Activated effector memory CD4-positive, alpha-beta T cell treated with anti-CD3 and anti-CD28 coated beads, Interleukin-2, amount 50 U/mL, for 16 hours (primary cell): ENCODE results near the gene PDLIM5.

ENCODE experiments used
- DNase-seq: peaks from one replicate; pipeline ENCODE4 v3.0.0-alpha.2; 2020

The PDLIM5 gene

DNA sequence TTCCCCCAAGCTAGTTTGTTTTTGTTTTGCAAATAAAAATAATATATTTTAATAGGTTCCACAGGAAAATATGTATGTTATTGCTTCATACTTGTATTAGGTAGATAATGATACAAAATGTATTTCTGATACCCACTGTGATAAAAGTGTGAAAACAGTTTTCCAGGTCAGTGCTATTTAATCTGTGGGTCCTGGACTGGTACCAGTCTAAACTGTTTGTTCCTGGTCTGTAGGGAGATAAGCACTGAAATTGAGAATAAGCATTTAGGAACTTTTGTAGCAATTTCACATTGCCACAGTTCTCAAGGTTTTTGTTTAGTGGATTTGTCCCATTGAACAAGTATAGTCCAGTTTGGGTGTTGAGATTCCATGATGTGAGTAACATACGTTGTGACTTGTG is 110.5 kb downstream of the PDLIM5 start:
- DNase-seq = no peak

DNA sequence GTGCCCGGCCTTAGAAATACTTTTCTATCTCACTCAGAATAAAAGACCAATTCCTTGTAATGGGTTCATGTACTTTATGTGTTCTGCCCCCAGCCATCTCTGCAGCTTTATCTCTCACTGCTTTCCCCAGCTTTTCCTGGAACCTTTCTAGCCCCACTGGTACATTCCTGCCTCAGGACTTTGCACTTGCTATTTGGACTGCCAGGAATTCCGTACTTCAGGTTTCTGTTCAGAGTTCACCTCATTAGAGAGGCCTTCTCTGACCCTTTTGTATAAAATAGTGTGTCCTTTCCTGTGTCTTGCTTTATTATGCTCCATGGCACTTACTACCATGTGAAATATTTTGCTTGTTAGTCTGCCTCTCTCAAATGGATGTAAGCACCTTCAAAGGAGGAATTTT is 112.5 kb downstream of the PDLIM5 start:
- DNase-seq = no peak

DNA sequence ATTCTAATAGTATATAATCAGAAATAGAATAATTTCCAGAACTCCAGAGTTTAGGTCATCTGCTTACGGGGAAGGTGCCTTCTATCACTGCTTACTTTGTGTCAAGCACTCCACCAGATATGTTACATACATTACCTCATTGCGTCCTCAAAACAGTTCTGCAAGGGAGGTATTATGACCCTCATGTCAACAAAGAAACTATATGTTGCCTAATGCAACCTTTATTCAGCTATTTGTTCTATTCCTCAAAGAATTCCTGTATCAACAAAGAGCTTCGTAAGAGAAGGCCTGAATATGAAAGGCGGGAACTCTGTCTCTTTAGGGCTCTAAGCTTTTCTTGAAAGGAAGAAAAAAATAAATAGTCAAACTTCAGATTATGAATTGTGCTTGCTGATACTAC is 114.7 kb downstream of the PDLIM5 start:
- DNase-seq = no peak

DNA sequence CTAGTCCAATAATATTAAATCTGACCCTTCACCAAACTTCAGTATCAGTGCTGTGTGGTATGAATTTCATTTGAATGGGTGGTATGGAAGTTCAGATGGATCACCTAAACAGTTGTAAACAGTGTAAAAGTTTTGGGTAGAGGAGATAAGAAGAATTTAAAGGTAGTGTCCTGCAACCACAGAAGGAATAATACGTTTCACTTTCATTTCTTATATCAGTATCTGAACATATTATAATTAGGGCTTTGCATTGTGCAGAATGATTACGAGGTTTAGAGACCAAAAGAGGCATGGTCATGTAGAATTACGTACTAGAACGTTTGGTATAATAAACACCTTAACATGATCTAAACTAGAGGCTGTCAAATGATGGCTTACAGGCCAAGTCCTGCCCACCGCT is 116.1 kb downstream of the PDLIM5 start:
- DNase-seq = no peak

DNA sequence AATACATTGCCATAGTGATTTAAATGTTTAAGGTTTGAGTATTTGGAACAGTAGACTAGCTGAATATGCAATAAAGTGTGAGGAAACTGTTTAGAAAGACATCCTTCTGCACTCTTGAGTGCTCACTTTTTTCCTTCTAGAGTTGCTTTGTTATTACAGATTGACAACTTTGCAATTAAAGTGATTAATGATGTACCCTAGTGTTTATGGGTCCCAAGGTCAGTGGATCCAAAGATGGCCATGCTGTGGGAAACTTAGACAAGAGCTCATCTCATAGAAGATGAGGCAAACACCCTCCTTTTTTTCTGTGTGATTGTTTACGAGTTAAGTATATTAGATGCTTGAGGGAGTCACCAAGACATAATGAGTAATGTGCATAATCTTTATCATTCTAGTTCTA is 118.8 kb downstream of the PDLIM5 start:
- no peak for DNase-seq

DNA sequence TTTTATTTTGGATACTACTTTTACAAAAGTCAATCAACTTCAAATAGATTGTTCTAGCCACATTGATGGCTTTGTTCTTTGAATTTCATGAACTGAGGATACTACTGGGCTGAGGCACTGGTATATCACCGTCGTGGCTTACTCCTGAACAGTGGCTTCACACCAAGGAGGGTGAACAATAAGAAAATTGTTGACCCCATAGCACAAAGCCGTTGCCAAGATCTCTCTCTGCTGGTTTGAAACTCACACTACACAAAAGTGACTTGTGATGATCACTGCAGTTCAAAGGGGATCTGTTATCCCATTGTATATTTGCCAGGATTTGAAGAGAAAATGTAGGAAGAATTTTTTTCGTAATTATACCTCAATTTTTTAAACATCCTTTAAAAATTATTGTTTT is 119.6 kb downstream of the PDLIM5 start:
- DNase-seq = no peak

DNA sequence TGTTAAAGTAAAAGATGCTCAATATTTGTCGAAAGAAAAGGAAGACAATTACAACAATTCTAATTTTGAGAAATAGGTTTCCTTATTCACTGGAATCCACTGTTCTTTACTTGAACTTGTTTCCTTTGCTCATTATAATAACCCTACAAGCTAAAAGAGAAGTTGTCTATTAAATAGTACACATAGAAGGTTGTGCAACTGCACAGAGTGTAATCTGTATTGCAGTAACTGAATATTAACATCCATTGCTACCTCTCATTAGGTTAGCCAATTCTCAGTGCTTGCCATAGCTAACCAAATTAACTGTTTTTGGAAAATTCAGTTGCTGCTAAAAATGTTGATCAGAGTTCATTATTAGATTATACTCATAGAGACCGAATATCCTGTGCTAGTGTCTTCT is 120.0 kb downstream of the PDLIM5 start:
- no peak for DNase-seq

DNA sequence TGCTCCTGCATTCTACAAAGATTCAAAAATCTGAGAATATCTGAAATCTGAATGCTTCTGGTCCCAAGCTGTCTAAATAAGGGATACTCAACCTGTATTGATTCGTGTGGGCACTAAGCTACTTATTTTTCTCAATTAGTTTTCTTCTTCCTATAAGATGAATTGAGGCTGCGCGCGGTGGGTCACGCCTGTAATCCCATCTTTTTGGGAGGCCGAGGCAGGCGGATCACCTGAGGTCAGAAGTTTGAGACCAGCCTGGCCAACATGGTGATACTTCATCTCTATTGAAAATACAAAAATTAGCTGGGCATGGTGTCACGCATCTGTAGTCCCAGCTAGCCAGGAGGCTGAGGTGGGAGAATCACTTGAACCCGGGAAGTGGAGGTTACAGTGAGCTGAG is 122.3 kb downstream of the PDLIM5 start:
- no peak for DNase-seq

DNA sequence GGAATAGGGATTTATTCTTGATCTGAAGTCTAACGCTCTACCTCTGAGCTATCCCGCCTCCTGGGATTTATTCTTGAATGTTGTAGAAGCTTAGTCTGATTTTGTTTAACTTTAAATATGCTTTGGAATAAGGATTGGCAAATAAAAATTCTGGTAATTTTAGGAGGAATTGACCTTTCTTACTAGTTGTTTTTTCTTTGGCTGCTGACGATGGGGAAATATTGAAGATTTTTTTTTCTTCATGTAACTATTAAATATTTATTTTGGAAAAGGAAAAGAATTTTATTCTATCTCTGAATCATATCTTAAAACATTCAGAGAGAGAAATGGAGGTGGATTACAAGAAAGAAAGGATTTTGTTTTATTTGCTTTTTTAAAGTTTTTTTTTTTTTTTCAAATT is 122.9 kb downstream of the PDLIM5 start:
- DNase-seq = no peak

DNA sequence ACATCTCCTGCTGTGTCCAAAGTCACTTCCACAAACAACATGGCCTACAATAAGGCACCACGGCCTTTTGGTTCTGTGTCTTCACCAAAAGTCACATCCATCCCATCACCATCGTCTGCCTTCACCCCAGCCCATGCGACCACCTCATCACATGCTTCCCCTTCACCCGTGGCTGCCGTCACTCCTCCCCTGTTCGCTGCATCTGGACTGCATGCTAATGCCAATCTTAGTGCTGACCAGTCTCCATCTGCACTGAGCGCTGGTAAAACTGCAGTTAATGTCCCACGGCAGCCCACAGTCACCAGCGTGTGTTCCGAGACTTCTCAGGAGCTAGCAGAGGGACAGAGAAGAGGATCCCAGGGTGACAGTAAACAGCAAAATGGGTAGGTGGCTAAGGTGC is 123.9 kb downstream of the PDLIM5 start:
- no peak for DNase-seq

DNA sequence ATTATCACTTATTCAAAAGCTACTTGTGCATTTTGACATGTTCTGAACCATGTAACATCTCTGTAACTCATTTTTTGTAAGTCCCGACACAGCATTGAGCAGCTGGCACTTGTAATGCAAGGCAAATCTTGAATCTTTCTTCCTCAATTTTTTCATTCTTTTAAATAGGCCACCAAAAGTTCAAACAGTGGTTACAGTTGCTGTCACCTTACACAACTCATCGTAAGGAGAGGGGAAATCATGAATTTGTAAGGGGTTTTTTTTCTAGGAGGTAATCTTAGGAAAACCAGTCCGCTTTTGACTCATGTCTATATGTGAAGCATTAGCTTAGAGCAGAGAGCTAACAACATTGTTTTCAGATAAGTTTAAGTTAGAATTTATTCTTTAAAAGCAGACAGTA is 124.5 kb downstream of the PDLIM5 start:
- DNase-seq = no peak

DNA sequence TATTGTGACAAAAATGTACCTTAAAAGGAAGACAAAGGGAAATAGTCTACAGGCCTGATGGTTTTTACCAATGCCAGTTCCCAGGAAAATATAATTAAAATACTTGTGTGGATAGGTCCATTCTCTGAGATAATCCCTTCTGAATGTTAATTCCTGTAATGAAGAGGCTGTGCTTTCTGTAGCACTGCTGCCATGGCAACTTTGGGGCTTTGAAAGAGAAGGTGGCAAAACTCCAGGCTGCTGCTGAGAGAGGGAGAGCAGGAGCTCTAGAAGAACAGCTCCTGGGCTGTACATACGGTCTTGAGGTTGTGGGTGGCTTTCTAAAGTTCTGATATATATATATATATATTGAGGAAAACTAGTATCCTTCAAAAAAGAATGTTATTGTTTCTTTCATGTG is 125.4 kb downstream of the PDLIM5 start:
- DNase-seq = no peak

DNA sequence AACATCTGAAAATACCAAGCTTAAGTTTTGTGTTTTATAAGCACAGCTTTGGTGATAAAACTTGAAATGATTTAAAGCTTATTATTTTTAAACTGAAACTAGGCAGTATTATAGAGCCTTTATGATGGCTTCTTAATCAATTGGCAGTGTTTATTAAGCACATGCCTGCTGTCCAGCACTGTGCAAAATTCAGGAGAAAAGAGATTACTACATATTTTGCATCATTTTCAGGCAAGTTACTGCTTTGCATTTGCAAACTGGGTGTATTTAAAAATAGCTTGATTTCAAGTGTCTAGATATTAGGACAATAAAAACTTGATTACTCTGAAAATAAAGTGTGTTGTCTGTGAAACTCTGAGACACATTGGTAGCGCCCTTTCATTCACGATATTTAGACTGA is 126.5 kb downstream of the PDLIM5 start:
- DNase-seq = no peak

DNA sequence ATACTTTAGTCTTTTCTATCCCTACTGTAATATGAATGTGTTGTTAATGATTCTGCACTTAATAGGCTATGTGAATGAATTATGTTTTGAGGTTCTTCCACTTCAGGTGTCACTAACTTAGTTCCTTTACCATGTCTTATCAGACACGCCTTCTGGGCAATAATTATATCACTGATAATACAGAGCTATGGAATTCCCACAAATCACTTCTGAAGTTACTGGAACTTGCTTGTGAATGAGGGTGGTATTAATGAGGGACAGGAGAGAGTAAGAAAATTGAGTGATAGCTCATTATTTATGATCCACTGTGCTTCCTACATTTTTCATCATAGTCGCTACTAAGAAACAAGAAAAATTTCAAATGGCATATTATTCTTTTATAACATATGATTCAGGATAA is 130.0 kb downstream of the PDLIM5 start:
- DNase-seq = no peak

DNA sequence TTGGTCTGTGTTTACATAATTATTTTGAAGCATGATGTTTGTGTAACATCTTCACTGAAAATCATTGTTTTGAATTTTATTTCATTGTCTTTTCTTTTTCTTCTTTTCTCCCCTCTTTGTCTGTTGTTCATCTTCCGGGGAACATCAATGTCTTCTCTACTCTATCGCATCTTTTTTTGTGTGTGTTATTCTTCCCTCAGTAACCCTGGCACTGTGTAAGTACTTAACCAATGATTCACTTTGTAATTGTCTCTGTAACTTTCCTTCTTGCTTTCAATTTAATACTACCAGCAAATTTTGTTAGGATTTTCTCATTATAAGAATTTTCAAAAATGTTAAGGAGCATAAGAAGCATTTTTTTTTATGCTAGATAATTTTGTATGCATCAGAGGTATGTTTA is 130.8 kb downstream of the PDLIM5 start:
- DNase-seq = no peak

DNA sequence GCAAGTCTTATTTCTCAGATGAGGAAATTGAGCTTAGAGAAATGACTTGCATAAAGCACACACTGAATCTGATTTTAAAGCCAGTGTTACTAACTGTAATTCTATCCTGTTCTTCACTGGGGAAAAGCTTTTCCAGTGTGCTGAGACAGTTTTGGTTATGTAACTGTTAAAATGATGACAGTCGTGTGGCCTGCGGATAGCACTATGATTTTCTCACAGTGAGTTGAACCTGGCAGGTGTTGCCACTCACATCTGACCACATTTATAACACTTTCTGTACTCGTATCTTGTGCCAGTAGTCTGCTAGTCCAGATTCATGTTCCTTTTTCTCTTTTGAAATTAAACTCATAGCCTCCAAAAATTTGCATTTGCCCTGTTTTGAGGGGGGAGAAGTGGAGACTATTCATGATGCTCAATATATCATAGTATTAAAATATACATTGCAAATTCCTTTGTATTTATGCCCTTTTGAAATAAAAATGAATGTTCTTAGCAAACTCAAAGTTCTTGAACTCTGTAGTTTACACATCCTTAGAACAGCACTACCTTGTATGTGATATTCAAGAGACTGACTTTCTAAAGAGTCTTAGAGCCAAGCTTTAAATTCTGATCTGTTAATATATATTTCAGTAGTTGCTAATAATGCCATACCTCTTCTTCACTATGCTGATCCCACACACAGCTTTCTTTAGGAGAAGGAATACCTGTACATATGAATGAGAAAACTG is 132.3 kb downstream of the PDLIM5 start:
- DNase-seq = no peak

DNA sequence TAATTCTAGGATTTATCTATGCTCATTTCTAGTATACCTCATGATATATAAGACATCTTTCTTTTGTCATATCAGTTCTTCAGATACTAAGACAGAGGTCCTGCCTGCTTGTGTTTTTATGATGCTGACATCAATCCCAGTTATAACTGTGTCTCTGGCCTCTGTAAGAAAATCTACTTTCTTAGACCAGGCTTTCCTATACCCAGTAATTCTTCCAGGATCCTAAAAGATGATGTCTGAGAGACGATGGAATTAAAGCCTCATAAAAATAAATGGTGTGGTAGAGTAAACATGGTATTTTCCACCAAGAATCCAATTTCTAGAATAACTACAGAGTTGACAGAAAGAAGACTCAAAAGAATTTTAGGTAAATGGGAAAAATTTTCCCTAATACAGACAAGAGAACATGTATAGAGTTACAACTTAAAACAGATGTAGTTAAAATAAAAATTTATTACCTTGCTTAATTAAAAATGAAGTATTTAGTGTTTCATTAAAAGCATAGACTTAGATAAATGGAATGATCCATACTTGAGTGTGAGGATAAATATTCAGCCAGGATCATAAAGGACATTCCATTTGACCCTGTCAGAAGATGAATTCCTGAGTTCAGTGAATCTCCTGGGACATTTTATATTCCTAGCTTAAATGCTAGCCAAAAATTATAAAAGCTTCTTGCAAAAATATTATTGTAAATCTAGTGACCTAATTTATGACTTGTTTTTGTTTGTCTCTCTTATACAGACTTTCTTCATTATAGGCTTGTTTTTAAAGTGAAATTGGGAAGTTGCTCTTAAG is 137.4 kb downstream of the PDLIM5 start:
- DNase-seq = no peak

DNA sequence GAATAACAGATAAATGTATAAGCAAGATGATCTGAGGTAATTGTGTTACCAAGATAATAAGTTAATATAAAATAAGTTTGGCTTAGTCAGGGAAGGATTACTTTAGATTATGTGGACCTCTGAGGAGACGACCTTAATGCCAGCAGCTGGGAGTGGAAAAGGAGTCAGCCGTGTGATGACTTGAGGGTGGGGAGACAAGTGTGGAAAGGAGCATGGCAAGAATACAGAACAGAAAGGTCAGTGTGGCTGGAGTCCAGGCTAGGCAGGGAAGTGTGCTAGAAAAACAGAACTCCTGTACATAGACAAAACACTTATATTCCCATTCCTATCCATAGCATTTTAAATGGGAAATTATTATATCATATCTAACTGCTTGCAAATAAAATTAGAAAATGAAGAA is 138.8 kb downstream of the PDLIM5 start:
- no peak for DNase-seq

DNA sequence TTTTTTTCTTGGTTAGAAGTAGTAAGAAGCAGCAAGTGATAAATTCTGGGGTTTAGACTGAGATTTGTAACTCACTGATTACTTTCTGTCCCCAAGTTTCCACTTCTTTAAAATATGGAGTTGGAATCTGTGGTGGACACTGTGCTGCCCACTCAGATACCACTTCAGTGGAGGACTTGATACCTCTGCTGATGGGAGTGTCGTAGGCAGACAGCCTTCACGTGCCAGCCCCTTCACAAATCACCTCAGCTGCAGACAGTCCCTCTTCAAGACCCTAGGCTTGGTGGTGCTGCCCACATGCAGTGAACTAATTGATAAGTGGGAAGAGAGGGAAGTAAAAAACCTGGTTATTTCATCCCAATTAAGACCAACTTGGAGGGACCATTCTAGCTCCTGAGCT is 139.5 kb downstream of the PDLIM5 start:
- DNase-seq = no peak

DNA sequence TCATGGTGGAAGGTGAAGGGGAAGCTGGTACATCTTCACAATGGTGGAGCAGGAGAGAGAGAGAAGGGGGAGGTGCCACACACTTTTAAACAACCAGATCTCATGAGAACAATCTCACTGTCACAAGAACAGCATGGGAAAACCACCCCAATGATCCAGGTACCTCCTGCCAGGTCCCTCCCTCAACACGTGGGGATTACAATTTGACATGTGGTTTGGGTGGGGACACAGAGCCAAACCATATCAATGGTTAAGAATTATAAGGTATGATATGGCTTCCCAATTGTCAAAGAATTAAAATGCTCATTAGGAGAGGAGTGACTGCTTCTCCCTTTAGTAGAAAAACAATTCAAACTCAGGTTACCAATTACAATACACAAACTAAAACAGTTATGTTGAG is 143.3 kb downstream of the PDLIM5 start:
- no peak for DNase-seq

DNA sequence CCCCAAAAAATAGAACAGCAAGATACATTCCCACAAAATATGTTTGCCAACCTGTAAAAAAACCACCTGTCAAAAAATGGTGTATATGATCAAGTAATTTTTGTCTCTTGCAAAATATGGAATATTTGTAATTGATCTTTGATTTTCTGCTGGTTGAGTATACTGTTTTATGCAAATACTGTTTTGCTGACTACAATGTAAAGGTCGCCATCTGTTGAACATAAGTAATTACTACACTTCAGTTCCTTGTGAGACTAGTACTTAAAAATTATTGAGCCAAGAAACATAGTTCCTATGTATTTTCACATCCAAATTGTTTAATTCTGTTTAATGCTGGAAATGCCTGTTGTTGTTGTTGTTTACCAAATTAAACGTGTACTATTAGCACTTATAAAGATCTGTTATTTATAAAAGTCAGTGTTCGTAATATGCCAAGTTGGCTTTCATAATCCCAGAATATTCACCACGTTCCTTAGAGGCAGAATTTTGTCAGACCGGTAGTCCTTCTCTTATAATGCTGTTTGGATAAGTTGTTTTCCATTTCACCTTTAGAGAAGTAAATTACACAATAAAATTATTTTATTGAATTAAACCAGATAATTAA is 144.2 kb downstream of the PDLIM5 start:
- no peak for DNase-seq

DNA sequence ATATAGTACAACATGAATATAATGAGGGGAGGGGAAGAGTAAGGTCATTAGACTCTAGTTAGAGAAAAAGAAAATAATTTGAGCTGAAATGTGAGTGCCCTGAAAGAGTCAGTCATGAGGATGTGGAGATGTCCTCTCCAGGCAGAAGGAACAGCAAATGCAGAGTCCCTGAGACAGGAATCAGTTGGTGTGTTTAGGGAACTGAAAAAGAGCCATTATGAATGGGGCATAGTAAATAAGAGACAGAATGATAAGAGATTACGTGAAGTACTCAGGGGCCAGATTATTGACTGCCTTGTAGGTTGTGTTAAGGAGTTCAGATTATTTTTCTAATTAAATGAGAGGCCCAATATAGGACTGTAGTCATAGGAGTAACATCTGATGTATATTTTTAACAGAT is 147.0 kb downstream of the PDLIM5 start:
- DNase-seq = no peak

DNA sequence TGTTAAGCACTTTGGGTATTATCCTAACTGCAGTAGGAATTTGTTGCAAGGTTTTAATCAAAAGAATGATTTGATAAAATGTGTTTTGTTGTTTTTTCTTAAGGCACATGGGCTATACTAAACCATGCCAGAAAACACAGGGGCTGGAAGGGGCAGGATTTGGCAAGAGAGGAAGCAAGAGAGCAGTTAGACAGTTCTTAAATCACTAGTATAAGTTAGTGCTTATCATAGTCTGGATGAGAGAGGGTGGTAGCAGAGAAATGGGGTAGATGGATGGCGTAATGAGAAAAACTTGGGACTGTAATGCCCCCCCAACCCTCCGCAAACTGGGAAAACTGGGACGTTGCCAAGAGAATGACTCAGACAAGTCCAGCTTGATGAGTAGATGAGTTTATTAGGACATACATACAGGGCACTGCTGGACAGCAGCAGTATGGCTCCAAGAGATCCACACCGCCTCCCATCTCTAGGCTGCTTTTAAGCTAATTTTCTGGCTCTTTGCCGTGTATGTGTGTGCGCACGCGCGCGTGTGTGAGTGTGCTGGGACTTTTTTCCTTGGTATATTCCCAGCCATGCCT is 151.5 kb downstream of the PDLIM5 start:
- no peak for DNase-seq

DNA sequence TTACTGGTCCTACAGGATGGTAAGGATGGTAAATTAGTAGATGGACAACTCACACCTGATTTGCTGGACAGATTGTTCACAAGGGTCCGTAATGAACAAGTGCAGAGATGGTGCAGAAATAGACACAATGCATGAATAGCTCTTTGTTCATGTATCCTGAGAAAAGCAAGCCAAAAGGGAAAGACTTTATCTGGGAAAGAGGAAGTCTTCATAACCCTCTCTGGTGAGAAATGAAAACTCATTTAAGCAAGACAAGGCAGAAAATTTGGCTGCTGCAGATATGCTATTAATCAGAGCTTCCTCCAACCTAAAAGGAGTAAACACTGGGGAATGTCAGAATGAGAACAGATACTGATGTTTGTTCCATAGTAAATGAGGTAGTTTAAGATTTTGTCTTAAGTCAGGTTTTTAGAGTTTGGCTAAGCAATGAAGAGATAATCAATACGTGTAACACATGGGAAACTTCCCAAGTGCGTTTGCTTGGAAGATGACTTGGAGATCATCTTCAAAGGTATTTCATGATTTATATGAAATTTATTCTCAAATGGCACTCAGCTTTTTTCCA is 153.6 kb downstream of the PDLIM5 start:
- DNase-seq = no peak
